WTC11 (cell line): ENCODE results near the gene SAMD4A.

Source experiments
- AFF4 ChIP-seq: sonication (generic); formaldehyde crosslinking; IDR thresholded peaks from 2 replicates; pipeline ENCODE4 v1.8.1; 2023; ENCODE audit warnings: mild to moderate bottlenecking, missing genetic modification reagents, borderline replicate concordance
- IRF1 ChIP-seq: sonication (generic); formaldehyde crosslinking; IDR thresholded peaks from 2 replicates; pipeline ENCODE4 v1.8.0; 2023; ENCODE audit warnings: missing genetic modification reagents
- JAZF1 ChIP-seq: fragments of 250-450 bp; sonication (Bioruptor Pico); IDR thresholded peaks from 2 replicates; pipeline ENCODE4 v1.9.0; 2021; ENCODE audit warnings: moderate library complexity, mild to moderate bottlenecking, inconsistent platforms
- KAT7 ChIP-seq: sonication (generic); formaldehyde crosslinking; IDR thresholded peaks from 2 replicates; pipeline ENCODE4 v1.8.1; 2023; ENCODE audit warnings: missing genetic modification reagents, mild to moderate bottlenecking, borderline replicate concordance
- SOX15 ChIP-seq: fragments of 250-450 bp; sonication (Bioruptor Pico); IDR thresholded peaks from 2 replicates; pipeline ENCODE4 v1.9.0; 2021; ENCODE audit warnings: mild to moderate bottlenecking
- TEAD1 ChIP-seq: sonication (generic); formaldehyde crosslinking; IDR thresholded peaks from 2 replicates; pipeline ENCODE4 v1.8.0; 2022; ENCODE audit warnings: mild to moderate bottlenecking, missing genetic modification reagents
- TEAD4 ChIP-seq: sonication (generic); formaldehyde crosslinking; IDR thresholded peaks from 2 replicates; pipeline ENCODE4 v1.8.0; 2022; ENCODE audit warnings: mild to moderate bottlenecking, missing genetic modification reagents
- ZBTB21 ChIP-seq: sonication (generic); formaldehyde crosslinking; IDR thresholded peaks from 2 replicates; pipeline ENCODE4 v1.8.1; 2023; ENCODE audit warnings: mild to moderate bottlenecking, missing genetic modification reagents, borderline replicate concordance
- ZNF532 ChIP-seq: fragments of 250-450 bp; sonication (Bioruptor Pico); IDR thresholded peaks from 2 replicates; pipeline ENCODE4 v1.9.0; 2021; ENCODE audit warnings: mild to moderate bottlenecking, borderline replicate concordance
- TF ChIP-seq, protein P1 (sequence below): sonication (generic); formaldehyde crosslinking; IDR thresholded peaks from 2 replicates; pipeline ENCODE4 v1.8.1; 2022; ENCODE audit warnings: mild to moderate bottlenecking, moderate library complexity, missing genetic modification reagents
- TF ChIP-seq, protein P2 (sequence below): fragments of 200-600 bp; IDR thresholded peaks from 2 replicates; pipeline ENCODE4 v1.8.0; 2022; ENCODE audit warnings: antibody characterized with exemption
- TF ChIP-seq, protein P3 (sequence below): sonication (generic); formaldehyde crosslinking; IDR thresholded peaks from 2 replicates; pipeline ENCODE4 v1.8.1; 2022; ENCODE audit warnings: missing genetic modification reagents, borderline replicate concordance
- TF ChIP-seq, protein P4 (sequence below): sonication (generic); formaldehyde crosslinking; IDR thresholded peaks from 2 replicates; pipeline ENCODE4 v1.8.1; 2023; ENCODE audit warnings: mild to moderate bottlenecking, missing genetic modification reagents, moderate library complexity

DNA sequence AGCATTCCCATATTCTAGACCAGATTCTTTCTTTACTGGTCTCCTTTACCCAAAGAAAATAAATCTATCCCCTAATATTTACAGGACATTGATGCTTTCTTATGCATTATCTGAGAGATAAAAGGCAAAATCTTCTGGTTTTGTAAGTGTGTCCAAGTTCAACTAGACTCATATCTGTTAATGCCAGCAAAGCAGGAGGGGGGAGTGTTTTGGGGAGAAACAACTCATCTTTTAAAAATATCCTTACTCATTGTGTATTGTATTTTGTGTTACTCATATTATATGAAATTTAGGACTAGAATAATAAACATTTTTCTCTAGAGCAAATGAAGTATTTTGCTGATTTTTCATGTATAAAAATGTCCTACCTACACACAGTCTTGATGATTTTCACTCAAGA lies 54.8 kb downstream of the SAMD4A start:
- TF ChIP-seq SOX15 (CRISPR knock-in tag) (no peak), AFF4 (no peak), IRF1 (CRISPR knock-in tag) (no peak), KAT7 (no peak), JAZF1 (CRISPR knock-in tag) (no peak), ZNF532 (CRISPR knock-in tag) (no peak), TEAD4 (CRISPR knock-in tag) (no peak), TEAD1 (CRISPR knock-in tag) (no peak), ZBTB21 (CRISPR knock-in tag) (no peak)
- TF ChIP-seq, protein P1, sequence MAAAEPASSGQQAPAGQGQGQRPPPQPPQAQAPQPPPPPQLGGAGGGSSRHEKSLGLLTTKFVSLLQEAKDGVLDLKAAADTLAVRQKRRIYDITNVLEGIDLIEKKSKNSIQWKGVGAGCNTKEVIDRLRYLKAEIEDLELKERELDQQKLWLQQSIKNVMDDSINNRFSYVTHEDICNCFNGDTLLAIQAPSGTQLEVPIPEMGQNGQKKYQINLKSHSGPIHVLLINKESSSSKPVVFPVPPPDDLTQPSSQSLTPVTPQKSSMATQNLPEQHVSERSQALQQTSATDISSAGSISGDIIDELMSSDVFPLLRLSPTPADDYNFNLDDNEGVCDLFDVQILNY (CRISPR knock-in tag): no peak
- TF ChIP-seq, protein P2, sequence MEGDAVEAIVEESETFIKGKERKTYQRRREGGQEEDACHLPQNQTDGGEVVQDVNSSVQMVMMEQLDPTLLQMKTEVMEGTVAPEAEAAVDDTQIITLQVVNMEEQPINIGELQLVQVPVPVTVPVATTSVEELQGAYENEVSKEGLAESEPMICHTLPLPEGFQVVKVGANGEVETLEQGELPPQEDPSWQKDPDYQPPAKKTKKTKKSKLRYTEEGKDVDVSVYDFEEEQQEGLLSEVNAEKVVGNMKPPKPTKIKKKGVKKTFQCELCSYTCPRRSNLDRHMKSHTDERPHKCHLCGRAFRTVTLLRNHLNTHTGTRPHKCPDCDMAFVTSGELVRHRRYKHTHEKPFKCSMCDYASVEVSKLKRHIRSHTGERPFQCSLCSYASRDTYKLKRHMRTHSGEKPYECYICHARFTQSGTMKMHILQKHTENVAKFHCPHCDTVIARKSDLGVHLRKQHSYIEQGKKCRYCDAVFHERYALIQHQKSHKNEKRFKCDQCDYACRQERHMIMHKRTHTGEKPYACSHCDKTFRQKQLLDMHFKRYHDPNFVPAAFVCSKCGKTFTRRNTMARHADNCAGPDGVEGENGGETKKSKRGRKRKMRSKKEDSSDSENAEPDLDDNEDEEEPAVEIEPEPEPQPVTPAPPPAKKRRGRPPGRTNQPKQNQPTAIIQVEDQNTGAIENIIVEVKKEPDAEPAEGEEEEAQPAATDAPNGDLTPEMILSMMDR: no peak
- TF ChIP-seq, protein P3, sequence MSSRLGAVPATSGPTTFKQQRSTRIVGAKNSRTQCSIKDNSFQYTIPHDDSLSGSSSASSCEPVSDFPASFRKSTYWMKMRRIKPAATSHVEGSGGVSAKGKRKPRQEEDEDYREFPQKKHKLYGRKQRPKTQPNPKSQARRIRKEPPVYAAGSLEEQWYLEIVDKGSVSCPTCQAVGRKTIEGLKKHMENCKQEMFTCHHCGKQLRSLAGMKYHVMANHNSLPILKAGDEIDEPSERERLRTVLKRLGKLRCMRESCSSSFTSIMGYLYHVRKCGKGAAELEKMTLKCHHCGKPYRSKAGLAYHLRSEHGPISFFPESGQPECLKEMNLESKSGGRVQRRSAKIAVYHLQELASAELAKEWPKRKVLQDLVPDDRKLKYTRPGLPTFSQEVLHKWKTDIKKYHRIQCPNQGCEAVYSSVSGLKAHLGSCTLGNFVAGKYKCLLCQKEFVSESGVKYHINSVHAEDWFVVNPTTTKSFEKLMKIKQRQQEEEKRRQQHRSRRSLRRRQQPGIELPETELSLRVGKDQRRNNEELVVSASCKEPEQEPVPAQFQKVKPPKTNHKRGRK: no peak
- TF ChIP-seq, protein P4, sequence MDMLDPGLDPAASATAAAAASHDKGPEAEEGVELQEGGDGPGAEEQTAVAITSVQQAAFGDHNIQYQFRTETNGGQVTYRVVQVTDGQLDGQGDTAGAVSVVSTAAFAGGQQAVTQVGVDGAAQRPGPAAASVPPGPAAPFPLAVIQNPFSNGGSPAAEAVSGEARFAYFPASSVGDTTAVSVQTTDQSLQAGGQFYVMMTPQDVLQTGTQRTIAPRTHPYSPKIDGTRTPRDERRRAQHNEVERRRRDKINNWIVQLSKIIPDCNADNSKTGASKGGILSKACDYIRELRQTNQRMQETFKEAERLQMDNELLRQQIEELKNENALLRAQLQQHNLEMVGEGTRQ (CRISPR knock-in tag): no peak
